G401.6 (cell line): ENCODE measurements around the gene FRMD3.

Experiments used
- FAIRE-seq: peaks from 2 replicates; lab custom pipeline; 2012; peaks lifted over from hg19 to GRCh38; lab: Jason Lieb, UNC

Gene FRMD3

DNA sequence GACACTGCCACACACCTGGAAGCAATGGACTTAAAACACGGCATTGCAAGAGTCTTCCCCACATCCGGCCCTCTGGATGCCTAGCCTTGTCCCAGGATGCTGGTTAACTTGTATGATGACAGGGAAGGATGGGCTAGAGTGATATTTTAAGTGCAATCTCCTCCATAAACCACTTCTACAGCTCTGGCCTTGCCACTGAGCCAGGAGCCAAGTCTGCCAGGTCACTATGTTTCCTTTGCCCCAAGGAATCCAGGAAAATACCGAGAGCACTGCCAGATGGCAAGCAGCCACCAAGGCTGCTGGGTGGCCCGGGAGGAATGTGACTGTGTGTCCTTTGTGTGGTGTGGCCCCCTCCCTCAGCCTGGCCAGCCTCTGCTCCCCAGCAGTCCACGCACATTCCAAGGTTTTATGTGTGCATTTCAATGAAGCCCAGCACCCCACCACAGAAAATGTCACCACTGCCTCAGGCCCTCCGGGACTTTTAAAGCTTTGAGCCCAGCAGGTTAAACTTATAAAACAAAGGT lies 106.0 kb downstream of the FRMD3 start:
- FAIRE-seq = no peak

DNA sequence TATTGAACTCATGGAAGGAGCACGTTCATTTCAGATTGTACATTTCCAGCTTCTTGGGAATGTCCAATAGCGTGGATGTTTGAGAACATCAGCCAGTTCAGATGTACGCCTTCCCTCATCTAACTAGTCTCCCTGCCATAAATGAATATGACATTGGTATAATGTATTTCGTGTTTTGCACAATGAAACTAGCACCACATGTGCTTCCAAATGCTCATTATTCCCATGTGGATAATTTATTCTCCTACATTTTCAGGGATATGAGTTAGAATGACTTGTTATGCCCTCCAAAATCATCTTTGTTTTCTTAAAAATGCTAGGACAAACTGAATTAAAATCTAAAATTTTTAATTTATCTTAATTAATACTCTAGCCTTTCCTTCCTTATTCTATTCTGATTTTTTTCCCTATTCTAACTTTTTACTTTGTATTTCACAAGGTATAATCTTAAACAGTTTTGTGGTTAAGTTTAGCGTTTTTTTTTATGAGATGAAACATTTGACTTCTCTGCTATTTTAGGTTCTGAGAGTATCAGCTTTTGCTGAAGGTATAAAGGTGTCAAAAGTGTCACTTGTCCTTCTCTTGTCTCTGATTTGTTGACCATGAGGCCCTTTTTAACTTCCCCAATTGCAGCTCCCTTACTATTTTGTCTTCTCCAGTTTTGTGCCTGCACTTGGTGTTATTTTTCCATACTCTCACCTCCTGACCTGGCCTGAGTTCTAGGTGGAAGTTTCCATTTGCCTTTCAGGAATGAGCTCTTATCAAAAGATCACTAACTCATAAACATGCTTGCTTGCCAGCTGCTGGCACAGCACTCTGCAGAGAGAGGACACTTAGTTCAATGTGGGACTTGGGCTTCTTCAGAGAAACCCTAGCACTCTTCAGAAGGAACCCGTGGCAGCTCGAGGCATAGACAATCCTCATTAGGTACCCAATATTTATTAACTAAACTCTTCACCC lies 106.8 kb downstream of the FRMD3 start:
- no peak for FAIRE-seq

DNA sequence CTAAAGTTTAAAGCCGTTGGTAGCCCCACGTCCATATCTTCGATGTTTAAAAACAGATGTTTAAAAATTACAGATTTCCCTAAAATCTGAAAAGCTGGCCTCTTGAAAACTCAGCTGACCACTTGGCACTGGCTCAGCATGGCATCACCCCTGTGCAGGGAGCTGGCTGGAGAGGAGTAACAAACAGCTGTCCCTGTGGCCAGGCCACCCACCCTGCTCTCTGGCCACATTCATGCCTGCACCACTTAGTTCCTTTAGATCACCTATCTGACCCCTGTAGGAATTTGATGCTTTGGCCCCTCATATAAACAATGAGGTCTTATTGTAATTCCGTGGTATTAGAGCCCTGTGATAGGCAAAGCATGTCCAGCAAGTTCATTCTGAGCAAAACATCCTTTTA lies 107.5 kb downstream of the FRMD3 start:
- FAIRE-seq = no peak

GRCh38 chr9:83429229-83429628 lies 109.0 kb downstream of the FRMD3 start:
- no peak for FAIRE-seq

DNA sequence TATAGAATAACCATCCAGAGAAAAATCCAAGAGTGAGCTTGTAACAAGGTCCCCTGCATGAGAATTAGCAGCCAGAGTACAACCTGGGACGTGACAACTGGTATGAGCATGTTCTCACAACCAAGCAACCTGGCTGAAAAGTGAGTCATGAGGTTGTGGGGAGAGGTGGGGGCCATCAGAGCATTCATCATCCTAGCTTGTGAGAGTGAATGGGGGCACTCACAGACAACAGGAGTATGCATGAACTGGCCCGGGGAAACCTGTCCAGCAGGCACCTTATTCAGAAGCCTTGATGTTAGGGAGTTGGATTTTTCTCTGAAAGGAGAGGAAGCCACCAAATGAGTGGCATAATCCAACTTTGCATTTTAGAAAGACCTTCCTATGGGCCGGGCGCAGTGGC lies 113.0 kb downstream of the FRMD3 start:
- FAIRE-seq = no peak

DNA sequence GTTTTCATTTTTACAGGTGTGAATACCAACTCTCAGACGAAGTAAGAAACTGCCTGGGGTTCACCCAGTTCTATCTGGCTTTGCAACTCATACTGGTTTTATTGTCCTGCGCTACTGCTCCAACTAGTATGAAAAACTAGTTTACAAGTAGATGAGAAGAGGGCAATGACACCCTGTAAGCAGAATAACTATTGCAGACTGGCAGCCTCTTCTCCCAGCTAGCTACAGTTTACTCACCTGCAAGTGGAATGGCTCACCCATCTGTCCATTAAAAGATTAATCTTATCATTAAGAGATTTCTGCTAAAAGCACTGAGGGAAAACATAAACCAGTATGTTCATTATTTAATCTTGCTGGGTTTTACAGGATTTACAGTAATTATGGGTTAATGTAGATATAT lies 113.4 kb downstream of the FRMD3 start:
- no peak for FAIRE-seq

- no peak for FAIRE-seq
Measured at GRCh38 chr9:83423815-83424707, 114.1 kb downstream of the FRMD3 start.

- no peak for FAIRE-seq
Measured at GRCh38 chr9:83422527-83422926, 115.7 kb downstream of the FRMD3 start.

DNA sequence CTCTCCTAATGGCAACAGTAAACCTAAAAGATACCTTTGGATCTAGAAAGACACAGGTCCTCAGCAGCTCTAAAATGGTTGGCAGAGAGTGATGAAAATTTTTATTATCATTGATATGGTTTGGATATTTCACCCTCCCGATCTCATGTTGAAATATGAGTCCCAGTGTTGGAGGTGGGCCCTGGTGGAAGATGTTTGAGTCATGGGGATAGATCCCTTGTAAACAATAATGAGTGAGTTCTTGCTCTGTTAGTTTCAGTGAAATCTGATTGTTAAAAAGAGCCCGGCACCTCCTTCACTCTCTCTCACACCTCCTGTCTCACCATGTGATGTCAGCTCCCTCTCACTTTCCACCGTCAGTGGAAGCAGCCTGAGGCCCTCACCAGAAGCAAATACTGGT lies 117.7 kb downstream of the FRMD3 start:
- FAIRE-seq = no peak

DNA sequence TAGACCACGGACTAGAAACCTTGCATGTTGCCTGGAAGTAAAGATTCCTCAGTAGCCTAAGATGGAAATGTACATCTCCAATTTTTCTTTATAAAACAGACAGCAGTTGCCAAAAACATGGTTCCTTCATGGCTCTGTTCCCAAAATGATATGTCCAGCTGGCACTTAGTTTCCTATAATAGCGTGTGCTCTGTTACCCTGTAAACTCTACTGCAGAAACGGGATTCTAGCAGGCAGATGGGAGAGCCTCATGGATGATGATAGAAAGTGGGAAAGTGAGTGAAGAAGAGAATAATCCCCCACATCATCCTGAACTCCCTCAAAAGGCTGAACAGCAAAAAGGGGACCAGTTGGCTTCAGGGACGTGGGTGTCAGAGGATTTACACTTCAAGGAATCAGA lies 118.2 kb downstream of the FRMD3 start:
- no peak for FAIRE-seq

GRCh38 chr9:83418283-83418682 lies 119.9 kb downstream of the FRMD3 start:
- FAIRE-seq = no peak

DNA sequence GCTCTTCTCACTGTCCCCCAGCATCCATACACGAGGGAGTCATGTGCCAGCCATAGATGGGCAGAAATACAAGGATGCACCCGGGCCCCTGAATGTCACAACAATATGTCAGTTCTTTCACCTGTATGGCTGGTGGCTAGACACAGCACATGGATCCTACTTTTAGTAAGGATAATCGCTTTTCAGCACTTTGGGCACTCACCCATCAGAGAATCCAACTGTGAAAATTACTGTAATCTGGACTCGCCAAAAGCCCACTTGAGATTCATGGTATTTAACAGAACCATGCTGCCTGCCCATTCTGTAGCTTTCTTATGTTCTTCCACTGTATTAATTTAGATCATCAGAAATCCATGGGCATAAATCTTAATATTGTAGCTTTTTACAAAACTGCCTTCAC lies 124.8 kb downstream of the FRMD3 start:
- FAIRE-seq = no peak

DNA sequence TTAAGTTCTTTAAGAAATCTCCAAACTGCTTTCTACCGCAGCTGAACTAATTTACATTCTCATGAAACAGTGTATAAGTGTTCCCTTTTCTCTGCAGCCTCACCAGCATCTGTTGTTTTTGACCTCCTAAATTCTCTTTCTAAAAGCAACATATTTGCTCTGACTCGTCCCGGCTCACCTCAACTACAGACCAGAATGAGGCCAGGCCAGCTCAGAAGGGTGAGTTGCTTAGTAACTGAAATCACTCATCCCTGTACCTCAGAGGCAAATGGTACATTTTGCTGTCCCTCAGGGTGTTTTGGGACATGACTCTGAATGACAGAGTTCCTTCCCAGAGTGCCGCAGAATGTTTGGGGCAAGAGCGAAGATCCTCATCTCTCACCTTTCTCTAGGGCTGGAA lies 127.5 kb downstream of the FRMD3 start:
- FAIRE-seq = no peak

- no peak for FAIRE-seq
Measured at GRCh38 chr9:83406921-83407320, 131.3 kb downstream of the FRMD3 start.

DNA sequence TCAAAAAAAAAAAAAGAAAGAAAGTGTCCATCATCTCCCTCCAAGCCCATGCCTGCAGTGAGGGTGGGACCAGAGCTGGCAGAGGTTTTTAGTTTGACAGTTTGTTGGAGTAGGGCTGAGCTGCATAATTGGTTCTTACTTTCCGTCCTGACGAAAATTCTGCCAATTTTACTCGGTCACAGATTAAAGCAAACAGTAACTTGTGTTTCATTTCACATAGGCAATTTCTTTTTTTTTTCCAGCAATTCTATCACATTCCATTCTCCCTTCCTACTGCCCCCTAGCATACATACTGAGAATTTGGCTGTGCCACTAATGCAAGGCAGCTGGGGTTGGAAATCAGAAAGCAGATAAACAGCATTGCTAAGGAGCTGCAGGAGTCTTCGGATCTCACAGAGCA lies 132.4 kb downstream of the FRMD3 start:
- FAIRE-seq = no peak

DNA sequence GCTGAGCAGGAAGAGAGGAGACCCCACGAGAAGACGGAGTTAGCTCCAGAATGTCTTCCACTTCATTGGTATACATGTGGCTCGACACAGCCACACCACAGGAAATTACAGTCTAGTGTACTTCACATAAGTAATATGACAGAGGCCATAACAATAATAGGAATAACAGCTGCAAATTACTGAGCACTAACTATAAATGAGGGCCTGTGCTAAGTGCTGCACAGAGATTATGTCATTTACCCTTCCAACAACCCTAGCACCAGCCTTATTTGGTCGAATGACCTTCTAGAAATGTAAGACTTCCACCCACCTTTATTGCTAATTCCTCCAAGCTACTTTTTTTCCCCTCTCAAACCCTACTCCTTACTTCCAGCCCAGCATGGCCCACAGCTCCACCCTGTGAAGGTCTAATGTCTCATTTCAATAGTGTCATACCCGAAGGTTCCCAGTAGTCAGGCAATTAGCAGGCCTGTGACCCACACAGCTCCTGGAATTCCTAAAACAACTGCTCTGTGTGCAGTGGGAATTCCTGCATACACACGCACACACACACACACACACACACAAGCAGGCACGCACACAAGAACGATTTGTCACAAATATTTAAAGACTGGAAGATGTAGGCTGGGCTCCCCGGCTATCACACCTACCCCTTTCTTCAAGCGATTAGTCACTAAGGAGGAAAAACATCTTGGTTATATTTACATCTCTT lies 134.5 kb downstream of the FRMD3 start:
- FAIRE-seq = no peak

DNA sequence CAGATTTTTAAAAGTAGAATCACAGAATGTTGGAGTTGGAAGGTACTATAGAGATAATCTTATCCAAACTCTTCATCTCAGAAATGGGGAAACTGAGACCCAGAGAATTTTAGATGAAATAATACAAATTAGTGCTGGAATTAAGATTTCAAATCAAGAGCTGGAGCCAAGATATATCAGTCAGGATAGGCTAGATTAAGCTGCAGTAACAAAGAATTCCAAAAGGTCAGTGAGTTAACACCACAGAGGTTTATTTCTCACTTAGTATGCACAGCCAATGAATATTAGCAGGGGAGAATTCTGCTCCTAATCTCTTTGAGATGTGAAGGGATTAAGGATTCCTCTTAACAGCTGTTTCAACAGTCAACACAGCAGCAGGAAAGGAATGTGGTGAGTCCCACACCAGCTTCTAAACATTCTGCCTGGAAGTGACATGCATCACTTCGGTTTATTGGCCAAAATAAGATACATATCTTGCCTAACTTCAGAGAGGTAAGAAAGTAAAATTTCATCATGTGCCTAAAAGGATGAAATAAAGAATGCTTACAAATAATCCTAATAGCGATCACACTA lies 136.8 kb downstream of the FRMD3 start:
- no peak for FAIRE-seq

- FAIRE-seq = no peak
Measured at GRCh38 chr9:83396813-83397212, 141.4 kb downstream of the FRMD3 start.

DNA sequence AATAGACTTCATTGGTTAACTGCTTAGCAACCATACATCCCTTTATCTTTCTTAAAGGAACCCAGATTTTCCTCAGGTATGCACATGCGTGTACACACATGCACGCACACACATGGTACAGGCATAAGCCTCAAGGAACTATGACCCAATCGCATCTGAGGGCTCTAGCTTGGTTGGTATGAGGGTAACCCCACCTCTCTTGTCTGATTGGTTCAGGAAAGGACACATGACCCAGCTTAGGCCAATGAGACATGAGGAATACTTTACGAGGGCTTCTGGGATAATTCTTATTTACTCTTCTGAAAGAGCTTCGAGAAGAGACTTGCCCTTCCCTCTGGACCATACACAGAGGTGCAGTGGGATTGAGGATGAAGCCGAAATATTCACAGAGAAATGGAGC lies 141.9 kb downstream of the FRMD3 start:
- no peak for FAIRE-seq

DNA sequence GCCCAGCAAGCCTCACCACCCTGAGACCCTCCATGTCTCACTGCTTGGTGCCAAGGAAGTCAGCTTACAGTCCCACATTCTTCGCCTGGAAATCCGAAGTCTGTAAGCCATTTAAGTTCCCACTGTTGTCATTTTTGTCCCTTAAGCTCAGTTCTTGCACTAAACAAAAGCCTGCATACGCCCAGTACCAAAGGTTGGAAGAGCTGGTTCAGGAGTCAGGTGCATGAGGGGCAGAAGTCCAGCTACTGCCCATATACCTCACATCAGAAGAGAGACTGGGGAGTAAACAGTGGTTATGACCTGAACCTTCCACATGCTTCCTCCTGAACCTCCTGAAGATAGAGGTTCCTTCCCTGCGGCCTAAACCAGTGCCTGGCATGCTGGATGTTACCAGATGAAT lies 146.0 kb downstream of the FRMD3 start:
- FAIRE-seq = no peak

GRCh38 chr9:83388346-83388745 lies 149.9 kb downstream of the FRMD3 start:
- FAIRE-seq = no peak
